Right renal pelvis (tissue), 4 donors: ENCODE measurements around the gene OAS1. TPM values are rescaled to one million over a fixed set of nuclear protein-coding genes. Genes with fewer than 3 reads are reported as not detected.
"Not testable (repeated sequence)": the region's sequence is repeated elsewhere in the genome, so short reads cannot be mapped to it uniquely, and the experiment has no call there.

ENCODE experiments used
- DNase-seq, 4 donors: peaks; one replicate each; pipeline ENCODE4 v3.0.0-alpha.2; 2013; ENCODE audit warnings: low read depth in 4 of 4, low spot score in 3 of 4, missing footprints in 1 of 4
- polyA plus RNA-seq, 4 donors: library from polyadenylated mRNA; unstranded; fragments of 120-200 nt; gene quantifications; one replicate each; pipeline ENCODE4 v1.2.1, GENCODE V29; 2013; ENCODE audit not compliant: insufficient read length in 4 of 4

Gene OAS1
- polyA plus RNA-seq, 4 donors, result 9.7 to 16.9 (median 13.0) TPM

DNA sequence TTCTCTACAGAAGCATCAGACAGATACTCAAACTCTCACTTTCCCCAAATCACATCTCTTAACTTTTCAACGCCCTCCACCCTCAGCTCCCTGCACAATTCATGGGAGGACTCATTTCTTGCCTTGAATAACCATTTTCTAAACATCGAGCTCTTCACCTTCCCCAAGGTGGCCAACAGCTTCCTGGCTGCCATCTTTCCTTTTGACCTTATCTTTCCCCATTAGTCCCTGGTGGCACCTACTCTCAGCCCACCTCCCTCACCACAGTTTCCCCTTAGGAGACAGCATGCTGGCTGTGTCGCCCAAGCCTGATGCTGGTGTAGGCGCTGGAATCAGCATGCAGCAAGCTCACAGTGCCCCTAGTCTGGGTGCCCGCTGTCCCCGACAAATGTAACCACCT lies 8.4 kb upstream of the OAS1 start:
- no peak for DNase-seq

GRCh38 chr12:112900298-112901145 lies 6.2 kb upstream of the OAS1 start:
- DNase-seq, result no peak

DNA sequence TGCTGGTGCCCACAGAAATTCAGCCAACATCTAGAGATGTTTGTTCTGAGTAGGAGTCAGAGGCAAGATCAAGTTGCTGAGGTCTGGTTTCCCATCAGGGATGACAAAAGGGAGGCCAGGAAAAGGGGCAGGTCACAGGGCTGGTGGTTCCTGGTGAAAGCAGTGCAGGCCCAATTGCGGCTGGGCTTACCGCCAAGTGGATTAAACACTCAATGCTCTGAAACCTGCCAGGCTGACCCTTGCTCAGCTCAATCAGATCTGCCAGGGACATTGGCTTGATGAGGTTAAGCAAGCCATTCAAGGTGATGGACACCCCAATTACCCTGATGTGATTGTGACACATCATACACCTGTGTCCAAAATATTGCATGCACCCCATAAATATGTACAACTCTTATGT lies 5.5 kb upstream of the OAS1 start:
- DNase-seq, result no peak

DNA sequence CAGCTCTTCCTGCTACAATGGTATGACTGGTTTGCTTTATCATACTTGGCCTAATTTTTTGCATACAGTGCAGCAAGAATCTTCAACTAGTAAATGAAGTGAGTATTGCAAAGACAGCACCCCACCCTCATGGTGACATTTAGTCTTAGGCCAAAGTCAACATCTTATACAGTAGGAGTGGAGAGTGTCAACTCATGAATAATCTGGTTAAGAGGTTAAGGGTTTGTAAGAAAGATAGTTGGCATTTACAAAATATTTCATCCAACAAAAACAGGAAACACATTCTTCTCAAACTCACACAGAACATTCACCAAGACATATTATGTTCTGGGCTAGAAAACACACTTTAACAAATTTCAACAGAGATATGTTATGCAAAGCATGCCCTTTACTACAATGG lies 2.2 kb upstream of the OAS1 start:
- DNase-seq, result no peak

DNA sequence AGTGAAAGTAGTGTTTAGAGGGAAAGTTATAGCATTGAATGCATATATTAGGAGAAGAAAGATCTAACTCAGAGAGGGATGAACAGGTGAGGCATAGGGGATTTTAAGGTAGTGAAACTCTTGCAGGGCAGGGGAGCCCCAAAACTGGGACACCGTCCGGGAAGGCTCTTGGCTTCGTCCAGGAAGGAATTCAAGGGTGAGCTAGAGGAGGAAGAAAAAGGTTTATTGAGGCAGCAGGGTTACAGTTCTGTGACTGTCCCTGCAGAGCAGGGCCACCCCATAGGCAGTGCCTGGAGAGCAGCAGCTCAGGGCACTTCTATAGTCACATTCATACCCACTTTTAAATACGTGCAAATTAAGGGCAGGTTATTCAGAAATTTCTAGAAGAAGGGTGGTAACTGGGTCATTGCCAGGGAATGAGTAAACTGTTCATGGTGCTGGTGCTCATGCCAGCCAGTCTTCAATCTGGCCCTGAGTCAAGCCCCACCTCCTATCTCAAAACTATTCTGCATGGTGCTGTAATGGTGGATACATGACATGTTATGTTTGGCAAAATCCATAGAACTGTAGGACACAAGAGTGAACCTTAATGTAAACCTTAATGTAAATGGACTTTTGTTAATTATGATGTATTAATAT lies 1.2 kb upstream of the OAS1 start:
- DNase-seq, result no peak

- no peak for DNase-seq
These were observed 824 bp downstream of the OAS1 start for GRCh38 chr12:112907415-112908157.

GRCh38 chr12:112908548-112908947 lies 1.8 kb downstream of the OAS1 start:
- no peak for DNase-seq

GRCh38 chr12:112909693-112910092 lies 2.9 kb downstream of the OAS1 start:
- no peak for DNase-seq

- DNase-seq, result no peak
These were observed 6.4 kb downstream of the OAS1 start for GRCh38 chr12:112913038-112913688.

DNA sequence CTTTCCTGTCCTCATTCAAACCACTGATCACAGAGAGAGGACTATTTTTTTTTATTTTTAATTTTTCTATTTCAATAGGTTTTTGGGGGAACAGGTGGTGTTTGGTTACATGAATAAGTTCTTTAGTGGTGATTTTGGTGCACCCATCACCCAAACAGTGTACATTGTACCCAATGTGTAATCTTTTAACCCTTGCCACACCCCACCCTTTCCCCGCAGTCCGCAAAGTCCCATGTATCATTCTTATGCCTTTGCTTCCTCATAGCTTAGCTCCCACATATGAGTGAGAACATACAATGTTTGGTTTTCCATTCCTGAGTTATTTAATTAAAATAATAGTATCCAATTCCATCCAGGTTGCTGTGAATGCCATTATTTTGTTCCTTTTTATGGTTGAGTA lies 7.1 kb downstream of the OAS1 start:
- not testable (repeated sequence) for DNase-seq

- DNase-seq, result peak in 1 of 4 donors; percentile 20
These were observed 9.5 kb downstream of the OAS1 start for GRCh38 chr12:112916270-112916669.

DNA sequence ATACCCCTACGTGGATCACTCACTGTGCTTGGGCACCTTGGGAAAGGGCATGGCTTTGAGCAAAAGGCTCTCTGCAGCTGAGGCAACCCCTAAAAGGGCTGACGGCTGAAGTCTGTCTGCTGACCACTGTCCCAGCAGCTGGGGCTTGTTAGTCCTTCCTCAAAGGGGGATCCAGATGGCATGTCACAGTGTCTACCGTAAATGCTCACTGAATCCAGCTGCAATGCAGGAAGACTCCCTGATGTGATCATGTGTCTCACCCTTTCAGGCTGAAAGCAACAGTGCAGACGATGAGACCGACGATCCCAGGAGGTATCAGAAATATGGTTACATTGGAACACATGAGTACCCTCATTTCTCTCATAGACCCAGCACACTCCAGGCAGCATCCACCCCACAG lies 12.4 kb downstream of the OAS1 start:
- DNase-seq, result peak in 1 of 4 donors; percentile 23

DNA sequence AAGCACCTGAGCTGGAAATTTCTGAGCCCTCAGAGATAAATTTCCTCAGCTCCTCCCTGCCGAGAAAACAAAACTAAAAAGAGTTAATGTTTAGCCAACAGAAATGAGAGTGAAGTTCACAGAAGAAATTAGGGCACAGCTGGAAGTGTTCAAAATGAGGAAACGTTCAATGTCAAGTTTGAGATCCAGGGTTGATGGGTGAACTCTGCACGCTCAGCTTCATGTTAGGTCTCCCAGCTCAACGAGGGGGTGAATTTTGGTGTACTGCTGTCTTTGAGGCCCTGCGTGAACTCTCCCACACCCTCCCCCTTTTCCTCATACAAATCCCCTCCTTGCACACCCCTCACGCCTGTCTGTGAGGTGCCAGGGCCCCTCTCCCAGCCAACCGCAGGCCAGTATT lies 18.2 kb downstream of the OAS1 start:
- peak in 3 of 4 donors; percentile 44 to 49 (median 49) for DNase-seq

DNA sequence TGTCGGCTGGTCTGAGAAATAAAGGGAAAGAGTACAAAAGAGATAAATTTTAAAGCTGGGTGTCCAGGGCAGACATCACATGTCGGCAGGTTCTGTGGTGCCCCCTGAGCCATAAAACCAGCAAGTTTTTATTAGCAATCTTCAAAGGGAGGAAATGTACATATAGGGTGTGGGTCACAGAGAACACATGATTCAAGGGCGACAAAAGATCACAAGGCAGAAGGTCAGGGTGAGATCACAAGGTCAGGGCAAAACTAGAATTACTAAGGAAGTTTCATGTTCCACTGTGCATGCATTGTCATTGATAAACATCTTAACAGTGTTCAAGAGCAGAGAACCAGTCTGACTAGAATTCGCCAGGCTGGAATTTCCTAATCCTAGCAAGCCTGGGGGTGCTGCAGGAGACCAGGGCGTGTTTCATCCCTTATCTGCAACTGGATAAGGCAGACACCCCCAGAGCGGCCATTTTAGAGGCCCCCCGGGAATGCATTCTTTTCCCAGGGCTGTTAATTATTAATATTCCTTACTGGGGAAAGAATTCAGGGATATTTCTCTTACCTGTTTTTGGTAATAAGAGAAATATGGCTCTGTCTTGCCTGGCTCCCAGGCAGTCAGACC lies 19.8 kb downstream of the OAS1 start:
- DNase-seq, result not testable (repeated sequence)

DNA sequence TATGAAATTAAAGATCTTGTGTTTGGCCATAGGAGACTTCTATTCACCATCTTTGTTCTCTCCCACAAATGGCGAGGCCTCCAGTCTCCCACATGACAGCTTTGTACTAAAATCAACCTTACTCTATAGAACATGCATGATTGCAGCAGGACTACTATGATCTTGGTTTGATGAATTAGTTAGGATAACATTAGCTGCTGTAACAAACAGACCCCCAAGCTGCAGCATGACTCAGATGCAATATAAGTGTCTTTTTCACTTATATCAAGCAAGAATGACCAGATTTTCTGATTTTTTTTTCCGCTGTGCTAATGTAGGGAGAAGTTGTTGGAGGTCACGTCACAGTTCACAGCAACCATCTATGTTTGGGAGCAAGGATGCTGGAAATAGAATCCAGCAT lies 20.7 kb downstream of the OAS1 start:
- DNase-seq, result no peak

- DNase-seq, result no peak
These were observed 21.2 kb downstream of the OAS1 start for GRCh38 chr12:112927925-112928324.

- DNase-seq, result no peak
These were observed 22.2 kb downstream of the OAS1 start for GRCh38 chr12:112928978-112929377.

- DNase-seq, result no peak
These were observed 23.0 kb downstream of the OAS1 start for GRCh38 chr12:112929715-112930114.

DNA sequence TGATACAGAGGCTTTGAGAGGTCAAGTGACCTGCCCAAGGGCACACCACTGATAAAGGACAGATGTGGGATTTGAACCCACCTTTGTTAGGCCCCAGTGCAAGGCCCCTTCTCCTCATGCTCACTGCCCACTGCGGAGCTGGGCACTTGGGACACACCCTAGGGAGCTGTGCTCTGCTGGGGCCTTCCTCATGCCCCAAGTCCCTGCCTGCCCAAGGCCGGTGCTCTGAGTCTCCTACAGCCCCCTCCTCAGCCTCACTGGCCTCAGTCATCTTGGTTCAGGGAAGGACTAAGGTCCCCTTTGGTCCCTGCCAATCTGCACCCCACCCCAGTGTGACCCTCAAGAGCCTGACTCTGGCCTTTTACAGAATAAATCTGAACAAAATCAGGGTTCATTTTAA lies 23.6 kb downstream of the OAS1 start:
- no peak for DNase-seq

DNA sequence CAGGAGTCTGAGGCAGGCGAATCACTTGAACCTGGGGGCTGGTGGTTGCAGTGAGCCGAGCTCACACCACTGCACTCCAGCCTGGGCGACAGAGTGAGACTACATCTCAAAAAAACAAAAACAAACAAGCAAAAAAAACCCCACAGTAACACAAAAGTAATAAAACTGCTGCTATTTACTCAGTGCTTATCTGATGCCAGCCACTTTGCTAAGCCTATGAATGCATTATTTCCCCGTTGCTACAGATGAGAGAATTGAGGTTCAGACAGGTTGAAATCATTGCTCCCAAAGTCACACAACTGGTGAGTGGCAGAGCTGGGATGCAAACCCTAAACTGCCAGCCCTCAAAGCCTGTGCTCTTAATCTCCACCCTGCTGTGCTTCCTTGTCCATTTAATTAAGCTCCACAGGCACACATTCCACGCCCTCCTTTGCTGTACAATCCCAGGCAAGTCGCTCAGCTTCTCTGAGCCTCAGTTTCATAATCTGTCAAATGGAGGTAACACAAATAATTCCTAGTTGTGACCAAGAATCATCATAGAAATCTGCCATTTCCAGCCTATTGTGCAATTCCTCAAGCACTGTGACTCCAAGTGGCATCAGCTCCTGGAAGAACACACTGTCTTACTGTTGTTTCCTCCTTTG lies 25.8 kb downstream of the OAS1 start:
- DNase-seq, result no peak
